OCI-LY3 (cell line): ENCODE results near the gene MTA2.

Experiments used
- H2AFZ ChIP-seq: fragments of 200-600, 300-600 bp; shearing (Covaris generic); 2 replicates; pipeline ENCODE4 v1.6.0; 2014; ENCODE audit warnings: antibody characterized with exemption, low read depth, low read length
- H3K27ac ChIP-seq: fragments of 200-600, 300-600 bp; sonication (generic); 2 replicates; pipeline ENCODE4 v1.5.1; 2014; ENCODE audit warnings: mild to moderate bottlenecking, low read length, moderate library complexity, mixed read lengths
- H3K27me3 ChIP-seq: fragments of 200-600, 300-600 bp; sonication (generic); 2 replicates; pipeline ENCODE4 v1.6.1; 2014; ENCODE audit warnings: low read depth, low read length, mixed read lengths
- H3K36me3 ChIP-seq: fragments of 200-600, 300-600 bp; sonication (generic); replicated peaks from 2 replicates; pipeline ENCODE3; 2014; ENCODE audit warnings: low read depth, low read length, mixed read lengths
- H3K4me1 ChIP-seq: fragments of 300-600, 200-600 bp; sonication (generic); 2 replicates; pipeline ENCODE4 v1.6.1; 2014; ENCODE audit warnings: low read length, mixed read lengths
- H3K4me2 ChIP-seq: fragments of 200-600, 300-600 bp; sonication (generic); 2 replicates; pipeline ENCODE4 v1.6.1; 2014; ENCODE audit warnings: low read length, mixed read lengths
- H3K4me3 ChIP-seq: fragments of 300-600, 200-600 bp; sonication (generic); 2 replicates; pipeline ENCODE4 v1.5.1; 2014; ENCODE audit warnings: antibody characterized with exemption, mild to moderate bottlenecking, low read length, moderate library complexity
- H3K79me2 ChIP-seq: fragments of 300-600, 200-600 bp; shearing (Covaris generic); 2 replicates; pipeline ENCODE4 v1.6.1; 2014; ENCODE audit warnings: mild to moderate bottlenecking, low read length, mixed read lengths
- H3K9ac ChIP-seq: fragments of 300-600, 200-600 bp; shearing (Covaris generic); 2 replicates; pipeline ENCODE4 v1.6.0; 2014; ENCODE audit warnings: mild to moderate bottlenecking, low read length, moderate library complexity
- H3K9me3 ChIP-seq: fragments of 200-600, 300-600 bp; shearing (Covaris generic); 2 replicates; pipeline ENCODE4 v1.6.1; 2014; ENCODE audit warnings: low read length, mixed read lengths; ENCODE audit not compliant: insufficient read depth
- H4K20me1 ChIP-seq: fragments of 200-600, 300-600 bp; sonication (generic); 2 replicates; pipeline ENCODE4 v1.6.1; 2016; ENCODE audit warnings: low read length, mixed read lengths; ENCODE audit not compliant: insufficient read depth
- CTCF ChIP-seq: fragments of 200-600, 300-600 bp; sonication (generic); IDR thresholded peaks from 2 replicates; pipeline ENCODE4 v1.5.1; 2014; ENCODE audit warnings: antibody characterized with exemption, low read length, low read depth
- EZH2phosphoT487 ChIP-seq: fragments of 200-600 bp; shearing (Covaris generic); IDR thresholded peaks from 2 replicates; pipeline ENCODE4 v1.6.1; 2018; ENCODE audit warnings: antibody characterized with exemption, mixed run types, low read depth

Gene MTA2

GRCh38 chr11:62545437-62546243, 56.0 kb downstream of the MTA2 start:
- peaks cover 13% of the 10 kb centered on the region; the same call in 1 of the 2 replicates for H3K27me3 ChIP-seq
- no peaks in the 10 kb centered on the region for H3K9me3 ChIP-seq
- H3K27ac ChIP-seq, result peak overlapping the region; percentile 93
- peaks cover 5% of the 10 kb centered on the region for H3K36me3 ChIP-seq
- peaks cover 52% of the 10 kb centered on the region for H3K4me1 ChIP-seq
- H2AFZ ChIP-seq, result no peak overlapping the region
- H4K20me1 ChIP-seq, result peaks cover 22% of the 10 kb centered on the region
- peak overlapping the region; percentile 93 for H3K9ac ChIP-seq
- TF ChIP-seq CTCF (0 out of 2 replicates have a peak, but pooled peaks have one; percentile 12), EZH2phosphoT487 (no peak)
- peaks cover 58% of the 10 kb centered on the region for H3K79me2 ChIP-seq
- H3K4me3 ChIP-seq, result peak overlapping the region; percentile 91
- peak overlapping the region; percentile 99 for H3K4me2 ChIP-seq

- H3K36me3 ChIP-seq, result peaks cover 5% of the 10 kb centered on the region
- H2AFZ ChIP-seq, result no peak overlapping the region
- peak overlapping the region; percentile 99 for H3K4me2 ChIP-seq
- H3K9ac ChIP-seq, result peak overlapping the region; percentile 93
- no peaks in the 10 kb centered on the region for H3K9me3 ChIP-seq
- peaks cover 66% of the 10 kb centered on the region for H3K79me2 ChIP-seq
- TF ChIP-seq EZH2phosphoT487 (no peak), CTCF (no peak)
- peak overlapping the region; percentile 91 for H3K4me3 ChIP-seq
- H3K27ac ChIP-seq, result peak overlapping the region; percentile 93
- H4K20me1 ChIP-seq, result peaks cover 30% of the 10 kb centered on the region
- peaks cover 53% of the 10 kb centered on the region for H3K4me1 ChIP-seq
- H3K27me3 ChIP-seq, result peaks cover 13% of the 10 kb centered on the region; the same call in 1 of the 2 replicates
Observed at GRCh38 chr11:62544581-62545436, 56.9 kb downstream of the MTA2 start.

GRCh38 chr11:62543680-62544444, 57.8 kb downstream of the MTA2 start:
- Histone ChIP-seq H3K4me1 (peaks cover 62% of the 10 kb centered on the region), H3K36me3 (peaks cover 8% of the 10 kb centered on the region), H3K27me3 (peaks cover 12% of the 10 kb centered on the region; the same call in 1 of the 2 replicates), H3K27ac (peak overlapping the region; percentile 93), H3K4me2 (peak overlapping the region; percentile 99), H2AFZ (no peak overlapping the region), H3K79me2 (peaks cover 76% of the 10 kb centered on the region), H3K4me3 (peak overlapping the region; percentile 91), H3K9me3 (no peaks in the 10 kb centered on the region), H4K20me1 (peaks cover 39% of the 10 kb centered on the region), H3K9ac (peak overlapping the region; percentile 93)
- TF ChIP-seq CTCF (no peak), EZH2phosphoT487 (no peak)
